ENCODE results near the gene FCAMR. TPM values are rescaled to one million over a fixed set of nuclear protein-coding genes. Genes with fewer than 3 reads are reported as not detected.

Gene FCAMR
- total and polyA plus RNA-seq, 2 donors (not counting 3 experiments of a cell fraction or from before 2014, with no cell fraction given) = not detected

- no peak overlapping the region for H3K4me2 ChIP-seq (ENCODE audit: insufficient read depth, low read length)
- CTCF ChIA-PET = interaction anchor here (0.8 to 1.1 kb wide), 2 partner anchors 8 to 16 kb away, joined by 3 read pairs; no protein-coding TSS in a partner anchor
- H3K27me3 ChIP-seq (ENCODE audit: control insufficient read depth in 2 of 2, insufficient read depth in 2 of 2, low read length in 2 of 2) = peaks cover 8 to 12% of the 10 kb centered on the region in 2 experiments
- H3K36me3 ChIP-seq (ENCODE audit: control insufficient read depth in 2 of 2, extremely low read depth in 1 of 2, insufficient read depth in 2 of 2, low read length in 2 of 2) = no peaks in the 10 kb centered on the region
- no peak for TF ChIP-seq POLR2AphosphoS5 (IDR thresholded peaks at IDR 0.05; ENCODE audit: insufficient read depth, low read depth, low read length)
- no peak for TF ChIP-seq GATA2 (IDR thresholded peaks at IDR 0.05; ENCODE audit: insufficient read depth, insufficient read length, low read depth, low read length)
- TF ChIP-seq JUN (IDR thresholded peaks at IDR 0.05; ENCODE audit: borderline replicate concordance, insufficient read depth, insufficient read length, low read depth) = no peak
- TF ChIP-seq EZH2 (IDR thresholded peaks at IDR 0.05; ENCODE audit: borderline replicate concordance, low read depth, low read length, severe bottlenecking) = no peak
- no peak for TF ChIP-seq CTCF (IDR thresholded peaks at IDR 0.05; ENCODE audit: extremely low read depth in 1 of 2, insufficient read depth in 1 of 2, low read depth in 1 of 2, low read length in 2 of 2)
- TF ChIP-seq FOS (IDR thresholded peaks at IDR 0.05; ENCODE audit: borderline replicate concordance, insufficient read depth, low read length) = no peak
- no peak for TF ChIP-seq POLR2A (IDR thresholded peaks at IDR 0.05; ENCODE audit: low read depth, low read length)
- TF ChIP-seq MYC (IDR thresholded peaks at IDR 0.05; ENCODE audit: low read depth, low read length) = no peak
- TF ChIP-seq MAX (IDR thresholded peaks at IDR 0.05; ENCODE audit: insufficient read depth, insufficient read length) = no peak
- no peak overlapping the region for H2AFZ ChIP-seq (ENCODE audit: low read depth, low read length)
- H3K4me3 ChIP-seq (replicated peaks in 1 of 3; ENCODE audit: insufficient read depth in 1 of 3, low read depth in 1 of 3, low read length in 3 of 3) = no peak overlapping the region
- no peak overlapping the region for H3K27ac ChIP-seq (ENCODE audit: insufficient read depth, low read depth, low read length)
- dilution Hi-C loops (cut with MboI; ENCODE audit: extremely low pct_ligation_motif_present, low sequenced_read_pairs) = no loop called here
- FAIRE-seq (no peak), DNase-seq (ENCODE audit: low read depth, low spot score) (no peak)
- no peaks in the 10 kb centered on the region for H3K79me2 ChIP-seq (ENCODE audit: control insufficient read depth, insufficient read depth, low read length)
- no peak overlapping the region for H3K9ac ChIP-seq (replicated peaks; ENCODE audit: extremely low read depth, insufficient read depth, low read length)
- POLR2A ChIA-PET = no interaction called here
- H3K4me1 ChIP-seq (ENCODE audit: control insufficient read depth, extremely low read depth, insufficient read depth, low read length) = no peaks in the 10 kb centered on the region
- H3K9me3 ChIP-seq (replicated peaks; ENCODE audit: control insufficient read depth, insufficient read depth, low read length) = no peaks in the 10 kb centered on the region
- intact Hi-C loops (cut with micrococcal nuclease) = no loop called here
- BruUV-seq (replicated peaks) = no TSS peak
- no peaks in the 10 kb centered on the region for H3K9me1 ChIP-seq (replicated peaks; ENCODE audit: control insufficient read depth, extremely low read depth, insufficient read depth, low read length)
- no peaks in the 10 kb centered on the region for H4K20me1 ChIP-seq (replicated peaks; ENCODE audit: control insufficient read depth, extremely low read depth, insufficient read depth, low read length)
These were observed 17.6 kb upstream of the FCAMR start for GRCh38 chr1:206987873-206988272.

Data from endothelial cell of umbilical vein (primary cell).